Measurements from ENCODE around the gene RBPJL. TPM values are rescaled to one million over a fixed set of nuclear protein-coding genes. Genes with fewer than 3 reads are reported as not detected.
A peak's percentile ranks its signal among the peaks of the same experiment; 100 is the strongest.

Gene RBPJL
- total and polyA plus RNA-seq, 2 of the 13 experiments (the other 11 are each of a cell fraction or from before 2014, with no cell fraction given): not detected

GRCh38 chr20:45293041-45294002 is 13.3 kb upstream of the RBPJL start (continued):
- TF ChIP-seq ZNF142 (CRISPR knock-in tag; IDR thresholded peaks at IDR 0.05) (peak; percentile 35; the same call in 1 of the 2 replicates), ETV6 (CRISPR knock-in tag; conservative IDR thresholded peaks at IDR 0.05) (0 out of 2 replicates have a peak, but pooled peaks have one; percentile 23), ZBTB20 (CRISPR knock-in tag; IDR thresholded peaks at IDR 0.05; ENCODE audit: borderline replicate concordance, low read depth) (no peak), DMAP1 (CRISPR knock-in tag; IDR thresholded peaks at IDR 0.05) (0 out of 2 replicates have a peak, but pooled peaks have one; percentile 20), ZNF205 (CRISPR knock-in tag; IDR thresholded peaks at IDR 0.05) (no peak; the same call in 1 of the 2 replicates), ZFP36 (IDR thresholded peaks at IDR 0.05; ENCODE audit: borderline replicate concordance, low read depth, low read length, partially characterized antibody) (peak; percentile 14), RARA (CRISPR knock-in tag; IDR thresholded peaks at IDR 0.05) (0 out of 2 replicates have a peak, but pooled peaks have one; percentile 7), PITX1 (CRISPR knock-in tag; IDR thresholded peaks at IDR 0.05) (0 out of 2 replicates have a peak, but pooled peaks have one; percentile 11), TEAD3 (CRISPR knock-in tag; optimal IDR thresholded peaks at IDR 0.05; ENCODE audit: borderline replicate concordance) (peak; percentile 47), ZNF225 (CRISPR knock-in tag; IDR thresholded peaks at IDR 0.05) (peak; percentile 94; the same call in 1 of the 2 replicates), ZFP91 (CRISPR knock-in tag; IDR thresholded peaks at IDR 0.05; ENCODE audit: borderline replicate concordance) (peak; percentile 68; the same call in 1 of the 2 replicates), ZNF598 (CRISPR knock-in tag; IDR thresholded peaks at IDR 0.05; ENCODE audit: borderline replicate concordance) (peak; percentile 42; the same call in 1 of the 2 replicates), ZGPAT (CRISPR knock-in tag; IDR thresholded peaks at IDR 0.05) (peak; percentile 27; the same call in 1 of the 2 replicates), BORCS8-MEF2B (CRISPR knock-in tag; IDR thresholded peaks at IDR 0.05) (peak; percentile 43), ZNF782 (CRISPR knock-in tag; IDR thresholded peaks at IDR 0.05; ENCODE audit: borderline replicate concordance) (0 out of 2 replicates have a peak, but pooled peaks have one; percentile 46)

Data from HepG2 (cell line).